H9 (cell line): Measurements from ENCODE around the gene POLD1. TPM values are rescaled to one million over a fixed set of nuclear protein-coding genes. Genes with fewer than 3 reads are reported as not detected.

Experiments
- DNase-seq: peaks from one replicate; pipeline ENCODE4 v3.0.0-alpha.2; 2017
- H2AFZ ChIP-seq: one replicate; pipeline ENCODE4 v1.6.1; 2013; ENCODE audit warnings: mild to moderate bottlenecking, low read length, control low read depth, moderate library complexity
- H2AK5ac ChIP-seq: 2 replicates; pipeline ENCODE4 v1.6.1; 2013; ENCODE audit warnings: low read length, control low read depth, mixed read lengths; ENCODE audit not compliant: insufficient read length
- H2BK120ac ChIP-seq: one replicate; pipeline ENCODE4 v1.6.1; 2013; ENCODE audit warnings: low read depth, mild to moderate bottlenecking, low read length, control low read depth, inconsistent platforms; ENCODE audit not compliant: poor library complexity, severe bottlenecking
- H2BK12ac ChIP-seq: 2 replicates; pipeline ENCODE4 v1.6.1; 2013; ENCODE audit warnings: low read length, control low read depth, mixed read lengths, low read depth; ENCODE audit not compliant: insufficient read length
- H2BK15ac ChIP-seq: 2 replicates; pipeline ENCODE4 v1.6.1; 2013; ENCODE audit warnings: low read depth, low read length, control low read depth
- H2BK20ac ChIP-seq: one replicate; pipeline ENCODE4 v1.6.1; 2013; ENCODE audit warnings: low read depth, mild to moderate bottlenecking, low read length, control low read depth, inconsistent platforms; ENCODE audit not compliant: poor library complexity, severe bottlenecking
- H2BK5ac ChIP-seq: 2 replicates; pipeline ENCODE4 v1.6.1; 2013; ENCODE audit warnings: low read length, control low read depth, mixed read lengths; ENCODE audit not compliant: insufficient read length
- H3K14ac ChIP-seq: 2 replicates; pipeline ENCODE4 v1.6.1; 2013; ENCODE audit warnings: low read length, control low read depth; ENCODE audit not compliant: insufficient read depth
- H3K18ac ChIP-seq: 2 replicates; pipeline ENCODE4 v1.6.1; 2013; ENCODE audit warnings: low read depth, mild to moderate bottlenecking, mixed read lengths, low read length, control low read depth; ENCODE audit not compliant: insufficient read length
- H3K23ac ChIP-seq: 2 replicates; pipeline ENCODE4 v1.6.1; 2013; ENCODE audit warnings: low read length, control low read depth, mixed read lengths, low read depth; ENCODE audit not compliant: insufficient read length
- H3K23me2 ChIP-seq: 2 replicates; pipeline ENCODE4 v1.6.1; 2013; ENCODE audit warnings: low read depth, mild to moderate bottlenecking, mixed read lengths, low read length, control low read depth; ENCODE audit not compliant: insufficient read length, poor library complexity, severe bottlenecking
- H3K27ac ChIP-seq: 2 replicates; pipeline ENCODE4 v1.5.1; 2013; ENCODE audit warnings: low read length, control low read depth, mixed read lengths, low read depth; ENCODE audit not compliant: insufficient read length
- H3K27me3 ChIP-seq: 2 replicates; pipeline ENCODE4 v1.6.1; 2013; ENCODE audit warnings: low read length, control low read depth, inconsistent platforms; ENCODE audit not compliant: insufficient read depth
- H3K4ac ChIP-seq: 2 replicates; pipeline ENCODE4 v1.6.1; 2013; ENCODE audit warnings: low read depth, mild to moderate bottlenecking, control low read depth, inconsistent platforms, low read length, moderate library complexity
- H3K4me1 ChIP-seq: 2 replicates; pipeline ENCODE4 v1.6.1; 2013; ENCODE audit warnings: low read length, control low read depth, inconsistent platforms; ENCODE audit not compliant: insufficient read depth
- H3K4me2 ChIP-seq: 2 replicates; pipeline ENCODE4 v1.6.1; 2013; ENCODE audit warnings: low read length, control low read depth, mixed read lengths; ENCODE audit not compliant: insufficient read length, insufficient read depth
- H3K56ac ChIP-seq: 2 replicates; pipeline ENCODE4 v1.6.1; 2013; ENCODE audit warnings: low read depth, mild to moderate bottlenecking, mixed read lengths, low read length, control low read depth; ENCODE audit not compliant: insufficient read length
- H3K79me1 ChIP-seq: 2 replicates; pipeline ENCODE4 v1.6.1; 2013; ENCODE audit warnings: low read depth, mild to moderate bottlenecking, moderate library complexity, low read length, control low read depth, inconsistent platforms; ENCODE audit not compliant: insufficient read depth, poor library complexity, severe bottlenecking
- H3K79me2 ChIP-seq: 2 replicates; pipeline ENCODE4 v1.6.1; 2013; ENCODE audit warnings: low read length, control low read depth, inconsistent platforms; ENCODE audit not compliant: insufficient read depth
- H3K9ac ChIP-seq: 2 replicates; pipeline ENCODE4 v1.6.1; 2013; ENCODE audit warnings: low read length, control low read depth, mixed read lengths; ENCODE audit not compliant: insufficient read length; ENCODE audit errors: extremely low read depth
- H3K9me3 ChIP-seq: one replicate; pipeline ENCODE4 v1.6.1; 2013; ENCODE audit warnings: low read depth, low read length, inconsistent platforms; ENCODE audit not compliant: control insufficient read depth
- H3T11ph ChIP-seq: one replicate; pipeline ENCODE4 v1.6.1; 2013; ENCODE audit warnings: mild to moderate bottlenecking, low read length, control low read depth, inconsistent platforms
- H4K20me1 ChIP-seq: one replicate; pipeline ENCODE4 v1.6.1; 2013; ENCODE audit not compliant: control insufficient read depth, insufficient read length, insufficient read depth
- H4K5ac ChIP-seq: 2 replicates; pipeline ENCODE4 v1.6.1; 2013; ENCODE audit warnings: low read depth, mild to moderate bottlenecking, mixed read lengths, low read length, control low read depth; ENCODE audit not compliant: insufficient read length
- H4K8ac ChIP-seq: replicated peaks from 2 replicates; pipeline ENCODE4 v1.6.1; 2013; ENCODE audit warnings: low read length, control low read depth, mixed read lengths, low read depth; ENCODE audit not compliant: insufficient read length
- H4K91ac ChIP-seq: 2 replicates; pipeline ENCODE4 v1.6.1; 2013; ENCODE audit warnings: low read depth, mild to moderate bottlenecking, moderate library complexity, mixed read lengths, low read length, control low read depth; ENCODE audit not compliant: insufficient read length
- H3K27ac Mint-ChIP-seq, 3 experiments: 2 replicates in 2 of 3; 3 replicates in 1 of 3; pipeline ENCODE4 v1.8.0; 2020 to 2021; ENCODE audit warnings: mixed read lengths in 3 of 3, mild to moderate bottlenecking in 1 of 3, moderate library complexity in 1 of 3
- H3K27me3 Mint-ChIP-seq: 2 replicates; pipeline ENCODE4 v1.8.0; 2021; ENCODE audit warnings: low read depth, mild to moderate bottlenecking, moderate library complexity, mixed read lengths
- H3K36me3 Mint-ChIP-seq, 3 experiments: 2 replicates in 2 of 3; 3 replicates in 1 of 3; pipeline ENCODE4 v1.8.0; 2020 to 2021; ENCODE audit warnings: low read depth in 3 of 3, mixed read lengths in 3 of 3; ENCODE audit not compliant: insufficient read depth in 1 of 3
- H3K4me1 Mint-ChIP-seq, 2 experiments: 2 replicates each; pipeline ENCODE4 v1.8.0; 2020; ENCODE audit warnings: mixed read lengths in 2 of 2
- H3K4me3 Mint-ChIP-seq, 2 experiments: 2 replicates in 1 of 2; 3 replicates in 1 of 2; pipeline ENCODE4 v1.8.0; 2020 to 2021; ENCODE audit warnings: mild to moderate bottlenecking in 2 of 2, mixed read lengths in 2 of 2, moderate library complexity in 1 of 2
- H3K9me3 Mint-ChIP-seq, 2 experiments: 2 replicates in 1 of 2; 3 replicates in 1 of 2; pipeline ENCODE4 v1.8.0; 2020; ENCODE audit warnings: mild to moderate bottlenecking in 2 of 2, mixed read lengths in 2 of 2, moderate library complexity in 1 of 2
- CTCF ChIP-seq: fragments of 200-600 bp; sonication (generic); conservative IDR thresholded peaks from 3 replicates; pipeline ENCODE4 v1.8.0; 2021; ENCODE audit warnings: antibody characterized with exemption, mild to moderate bottlenecking
- WGBS: extraction: QIAGEN DNeasy Blood & Tissue Kit; methylation state at CpG from one replicate; pipeline ENCODE4 v1.1.7; 2013; ENCODE audit warnings: missing lambda C conversion rate, low lambda C conversion rate, mixed read lengths; ENCODE audit not compliant: insufficient read length; ENCODE audit errors: extremely low coverage; 5-methylcytosine and 5-hydroxymethylcytosine counted together
- total RNA-seq: library from RNA; stranded (reverse); gene quantifications from 2 replicates; pipeline ENCODE4 v1.2.1, GENCODE V29; 2021

The POLD1 gene
- total RNA-seq, 1 experiment from 2014 or later, result 165 TPM

GRCh38 chr19:50462970-50463369 is 78.8 kb downstream of the POLD1 start:
- no peak overlapping the region for H4K91ac ChIP-seq
- H3K4me1 Mint-ChIP-seq, result peaks cover 9 to 12% of the 10 kb centered on the region in 2 experiments
- H4K20me1 ChIP-seq, result no peaks in the 10 kb centered on the region
- no peak overlapping the region for H2BK12ac ChIP-seq
- no peak overlapping the region for H4K5ac ChIP-seq
- H2BK120ac ChIP-seq, result no peak overlapping the region
- no peak overlapping the region for H2BK20ac ChIP-seq
- H3K79me2 ChIP-seq, result no peaks in the 10 kb centered on the region
- no peaks in the 10 kb centered on the region for H3K9me3 ChIP-seq
- H3K4me1 ChIP-seq, result no peaks in the 10 kb centered on the region
- H2AFZ ChIP-seq, result no peak overlapping the region
- H3T11ph ChIP-seq, result no peak overlapping the region
- H3K27ac ChIP-seq, result no peak overlapping the region
- peaks cover 7% of the 10 kb centered on the region for H3K27me3 Mint-ChIP-seq
- H2BK15ac ChIP-seq, result no peak overlapping the region
- no CpG with 5 or more reads among the region's 7 CpGs for WGBS
- H3K23me2 ChIP-seq, result no peaks in the 10 kb centered on the region
- H3K23ac ChIP-seq, result no peak overlapping the region
- H3K4me2 ChIP-seq, result no peak overlapping the region
- no peak overlapping the region for H3K27ac Mint-ChIP-seq
- H3K79me1 ChIP-seq, result no peaks in the 10 kb centered on the region
- no peak overlapping the region for H4K8ac ChIP-seq
- TF ChIP-seq CTCF, result no peak
- H3K56ac ChIP-seq, result no peak overlapping the region
- no peaks in the 10 kb centered on the region; a peak in 1 of 5 replicates for H3K9me3 Mint-ChIP-seq
- no peak overlapping the region for H3K9ac ChIP-seq
- no peak overlapping the region for H2AK5ac ChIP-seq
- H3K14ac ChIP-seq, result no peak overlapping the region; the same call in 1 of the 2 replicates
- H3K4ac ChIP-seq, result no peak overlapping the region
- H2BK5ac ChIP-seq, result no peak overlapping the region
- no peaks in the 10 kb centered on the region for H3K27me3 ChIP-seq
- H3K36me3 Mint-ChIP-seq, result no peaks in the 10 kb centered on the region; a peak in 1 of 7 replicates
- no peak for DNase-seq
- H3K18ac ChIP-seq, result no peak overlapping the region
- H3K4me3 Mint-ChIP-seq, result no peak overlapping the region
